Nephron progenitor cell (in vitro differentiated cells): ENCODE results near the gene S100A4.
A peak's percentile ranks its signal among the peaks of the same experiment; 100 is the strongest.

Experiments used
- DNase-seq: peaks from one replicate; pipeline ENCODE4 v3.0.0; 2021
- H3K27ac Mint-ChIP-seq: 2 replicates; pipeline ENCODE4 v1.8.0; 2021; ENCODE audit warnings: mild to moderate bottlenecking, moderate library complexity, mixed read lengths
- H3K27me3 Mint-ChIP-seq: 2 replicates; pipeline ENCODE4 v1.8.0; 2021; ENCODE audit warnings: mild to moderate bottlenecking, low read depth, mixed read lengths; ENCODE audit not compliant: poor library complexity
- H3K36me3 Mint-ChIP-seq: 2 replicates; pipeline ENCODE4 v1.8.0; 2021; ENCODE audit warnings: low read depth, mixed read lengths
- H3K4me1 Mint-ChIP-seq: 2 replicates; pipeline ENCODE4 v1.8.0; 2021; ENCODE audit warnings: mixed read lengths
- H3K4me3 Mint-ChIP-seq: 2 replicates; pipeline ENCODE4 v1.8.0; 2021; ENCODE audit warnings: mild to moderate bottlenecking, moderate library complexity, mixed read lengths
- H3K9me3 Mint-ChIP-seq: 2 replicates; pipeline ENCODE4 v1.8.0; 2021; ENCODE audit warnings: mild to moderate bottlenecking, moderate library complexity, mixed read lengths
- TF ChIP-seq, protein P1 (sequence below): fragments of 200-600 bp; sonication (generic); IDR thresholded peaks from 2 replicates; pipeline ENCODE4 v1.5.0; 2021; ENCODE audit warnings: antibody characterized with exemption

S100A4 gene

GRCh38 chr1:153536671-153537375, 8.8 kb downstream of the S100A4 start:
- H3K4me1 Mint-ChIP-seq, result peaks cover 86% of the 10 kb centered on the region
- no peaks in the 10 kb centered on the region for H3K9me3 Mint-ChIP-seq
- DNase-seq, result no peak
- H3K4me3 Mint-ChIP-seq, result no peak overlapping the region
- TF ChIP-seq, protein P1, sequence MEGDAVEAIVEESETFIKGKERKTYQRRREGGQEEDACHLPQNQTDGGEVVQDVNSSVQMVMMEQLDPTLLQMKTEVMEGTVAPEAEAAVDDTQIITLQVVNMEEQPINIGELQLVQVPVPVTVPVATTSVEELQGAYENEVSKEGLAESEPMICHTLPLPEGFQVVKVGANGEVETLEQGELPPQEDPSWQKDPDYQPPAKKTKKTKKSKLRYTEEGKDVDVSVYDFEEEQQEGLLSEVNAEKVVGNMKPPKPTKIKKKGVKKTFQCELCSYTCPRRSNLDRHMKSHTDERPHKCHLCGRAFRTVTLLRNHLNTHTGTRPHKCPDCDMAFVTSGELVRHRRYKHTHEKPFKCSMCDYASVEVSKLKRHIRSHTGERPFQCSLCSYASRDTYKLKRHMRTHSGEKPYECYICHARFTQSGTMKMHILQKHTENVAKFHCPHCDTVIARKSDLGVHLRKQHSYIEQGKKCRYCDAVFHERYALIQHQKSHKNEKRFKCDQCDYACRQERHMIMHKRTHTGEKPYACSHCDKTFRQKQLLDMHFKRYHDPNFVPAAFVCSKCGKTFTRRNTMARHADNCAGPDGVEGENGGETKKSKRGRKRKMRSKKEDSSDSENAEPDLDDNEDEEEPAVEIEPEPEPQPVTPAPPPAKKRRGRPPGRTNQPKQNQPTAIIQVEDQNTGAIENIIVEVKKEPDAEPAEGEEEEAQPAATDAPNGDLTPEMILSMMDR, result no peak
- no peaks in the 10 kb centered on the region for H3K36me3 Mint-ChIP-seq
- no peak overlapping the region for H3K27ac Mint-ChIP-seq
- H3K27me3 Mint-ChIP-seq, result peaks cover 6% of the 10 kb centered on the region

DNA sequence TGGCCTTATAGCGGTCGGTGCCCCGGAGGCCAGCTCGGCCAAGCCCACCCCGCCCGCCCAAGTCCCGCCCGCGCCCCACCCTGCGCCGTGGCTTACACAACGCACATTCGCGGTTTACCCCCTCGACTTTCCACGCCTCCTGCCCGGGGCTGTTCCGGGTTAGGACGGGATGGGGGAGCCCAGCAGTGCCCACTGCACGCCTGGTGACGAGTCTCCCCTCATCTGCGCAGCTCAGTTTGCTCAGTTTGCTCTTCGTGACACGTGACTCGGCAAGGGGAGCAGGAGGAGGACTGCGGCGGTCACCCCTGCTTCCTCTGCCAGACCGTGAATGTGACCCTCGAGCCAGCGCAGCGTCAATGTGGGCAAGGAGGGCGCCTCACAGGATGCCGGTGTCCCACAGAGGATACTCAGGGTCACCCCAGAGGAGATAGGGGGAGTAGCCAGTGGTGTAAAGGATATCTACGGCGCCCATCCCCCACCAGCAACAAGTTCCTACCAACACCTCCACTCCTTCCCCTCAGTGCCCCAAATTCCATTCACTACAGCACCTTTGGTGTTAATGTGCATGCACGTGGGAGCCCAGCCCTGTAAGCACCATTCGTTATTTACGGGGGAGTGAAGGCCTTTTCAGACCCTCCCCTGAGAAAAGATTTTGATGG, 9.5 kb downstream of the S100A4 start:
- DNase-seq, result no peak

DNA sequence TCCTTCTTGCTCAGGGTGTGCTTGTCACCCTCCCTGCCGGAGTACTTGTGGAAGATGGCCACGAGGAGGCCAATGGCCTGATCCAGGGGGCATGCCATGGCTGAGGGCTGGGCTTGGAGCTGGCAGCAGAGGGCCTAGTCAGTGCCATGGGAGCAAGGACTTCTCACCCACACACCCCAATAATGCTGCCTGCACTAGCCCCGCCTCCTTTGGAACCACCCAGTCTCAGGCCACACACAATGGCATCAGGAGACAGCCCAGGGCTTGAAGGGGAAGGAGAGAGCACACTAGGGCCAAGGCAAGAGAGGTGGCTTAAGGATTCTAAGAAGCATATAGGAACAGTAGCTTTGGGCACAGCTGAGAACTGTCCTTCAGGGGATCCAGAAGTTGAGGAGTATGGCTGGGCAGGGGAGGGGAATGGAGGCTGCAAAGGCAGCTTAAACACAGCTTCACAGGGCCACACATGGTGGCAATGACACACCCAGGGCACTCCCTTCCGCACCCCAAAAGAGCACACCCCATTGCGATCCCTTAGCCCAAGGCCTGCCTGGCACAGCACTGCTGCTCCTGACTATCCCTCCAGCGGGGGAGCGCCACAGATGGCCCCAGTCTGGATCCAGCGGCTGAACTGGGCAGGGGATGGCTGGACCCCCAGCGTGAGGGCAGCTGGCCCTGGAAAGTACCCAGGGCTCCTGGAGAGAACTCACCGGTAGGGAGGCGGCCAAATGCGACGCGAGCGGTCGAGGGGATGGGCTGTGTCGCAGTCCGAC, 10.2 kb downstream of the S100A4 start, which contains the start of gene S100A6:
S100A6 (minus strand) TSS at position 750 of the 770 bp plus-strand sequence; CDS start at position 98, 652 bp downstream.
- H3K4me3 Mint-ChIP-seq, result peak within 1 kb of the TSS; percentile 68
- H3K27ac Mint-ChIP-seq, result no peak within 1 kb of the TSS
- H3K9me3 Mint-ChIP-seq, result no peaks in the 10 kb centered on the region
- H3K27me3 Mint-ChIP-seq, result no peaks in the 10 kb centered on the region
- TF ChIP-seq, protein P1, result no peak
- H3K36me3 Mint-ChIP-seq, result no peaks in the 10 kb centered on the region
- no peak for DNase-seq
- H3K4me1 Mint-ChIP-seq, result peaks cover 72% of the 10 kb centered on the region

More for the DNA sequence above, 9.5 kb downstream of the S100A4 start:
- TF ChIP-seq, protein P1, result no peak
- Mint-ChIP-seq H3K36me3 (no peaks in the 10 kb centered on the region), H3K4me1 (peaks cover 79% of the 10 kb centered on the region), H3K4me3 (peak overlapping the region; percentile 68), H3K9me3 (no peaks in the 10 kb centered on the region), H3K27ac (no peak overlapping the region), H3K27me3 (peaks cover 2% of the 10 kb centered on the region)

DNA sequence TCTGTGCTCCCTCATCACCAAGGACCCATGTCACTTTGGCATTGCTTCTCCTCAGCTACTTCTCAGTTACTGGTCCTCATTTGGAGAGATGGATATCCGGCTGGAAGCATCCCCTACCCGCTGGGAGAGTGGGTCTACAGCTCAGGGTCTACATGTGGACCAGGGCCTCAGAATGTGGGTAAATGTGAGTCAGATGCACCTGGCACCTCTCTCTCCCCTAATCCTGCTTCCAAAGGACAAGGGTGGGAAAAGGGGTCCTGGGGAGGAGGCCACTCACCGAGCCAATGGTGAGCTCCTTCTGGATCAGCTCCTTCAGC, 10.7 kb downstream of the S100A4 start:
- Mint-ChIP-seq H3K36me3 (no peaks in the 10 kb centered on the region), H3K4me1 (peaks cover 66% of the 10 kb centered on the region), H3K4me3 (peak overlapping the region; percentile 19), H3K27ac (no peak overlapping the region), H3K9me3 (no peaks in the 10 kb centered on the region), H3K27me3 (no peaks in the 10 kb centered on the region)
- no peak for DNase-seq
- TF ChIP-seq, protein P1, result no peak

DNA sequence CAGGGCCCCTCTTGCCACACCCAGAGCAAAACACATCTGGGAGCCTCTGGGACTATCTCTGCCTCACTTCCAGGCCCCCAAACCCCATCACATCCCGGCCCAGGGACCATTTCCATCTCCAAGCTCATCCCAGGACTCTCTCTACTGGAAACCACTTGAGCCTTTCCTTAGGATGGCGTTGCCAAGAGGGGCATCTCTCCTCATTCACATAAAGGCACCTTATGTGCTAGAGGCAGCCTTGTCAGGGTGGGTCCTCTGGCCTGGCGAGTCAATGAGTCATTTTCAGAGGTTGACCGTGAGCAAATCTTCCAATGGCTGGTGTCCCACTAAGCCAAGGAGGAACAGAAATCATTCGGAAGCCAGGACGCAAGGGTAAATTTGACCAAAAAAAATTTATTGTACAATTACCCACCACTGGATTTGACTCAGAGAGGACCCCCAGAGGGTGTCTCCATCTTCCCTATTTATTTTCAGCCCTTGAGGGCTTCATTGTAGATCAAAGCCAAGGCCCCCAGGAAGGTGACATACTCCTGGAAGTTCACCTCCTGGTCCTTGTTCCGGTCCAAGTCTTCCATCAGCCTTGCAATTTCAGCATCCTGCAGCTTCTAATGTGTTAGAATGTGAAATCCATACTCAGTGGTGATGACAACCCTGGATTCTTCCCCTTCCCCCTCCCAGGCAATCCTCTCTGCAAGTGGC, 11.2 kb downstream of the S100A4 start:
- H3K4me1 Mint-ChIP-seq, result peaks cover 61% of the 10 kb centered on the region
- peaks cover 2% of the 10 kb centered on the region for H3K27me3 Mint-ChIP-seq
- H3K27ac Mint-ChIP-seq, result no peak overlapping the region
- no peaks in the 10 kb centered on the region for H3K36me3 Mint-ChIP-seq
- peak overlapping the region; percentile 19 for H3K4me3 Mint-ChIP-seq
- no peak for DNase-seq
- no peaks in the 10 kb centered on the region for H3K9me3 Mint-ChIP-seq
- TF ChIP-seq, protein P1, result no peak
